HUDEP-2 (cell line): Measurements from ENCODE around the gene SEMA3E.
"Not testable (repeated sequence)": the region's sequence is repeated elsewhere in the genome, so short reads cannot be mapped to it uniquely, and the experiment has no call there.

Experiments used
- DNase-seq, 76 experiments: peaks; one replicate each; lab custom pipeline; 2025; ENCODE audit not compliant: unreplicated experiment in 76 of 76; lab: John Stamatoyannopoulos, UW

The SEMA3E gene

DNA sequence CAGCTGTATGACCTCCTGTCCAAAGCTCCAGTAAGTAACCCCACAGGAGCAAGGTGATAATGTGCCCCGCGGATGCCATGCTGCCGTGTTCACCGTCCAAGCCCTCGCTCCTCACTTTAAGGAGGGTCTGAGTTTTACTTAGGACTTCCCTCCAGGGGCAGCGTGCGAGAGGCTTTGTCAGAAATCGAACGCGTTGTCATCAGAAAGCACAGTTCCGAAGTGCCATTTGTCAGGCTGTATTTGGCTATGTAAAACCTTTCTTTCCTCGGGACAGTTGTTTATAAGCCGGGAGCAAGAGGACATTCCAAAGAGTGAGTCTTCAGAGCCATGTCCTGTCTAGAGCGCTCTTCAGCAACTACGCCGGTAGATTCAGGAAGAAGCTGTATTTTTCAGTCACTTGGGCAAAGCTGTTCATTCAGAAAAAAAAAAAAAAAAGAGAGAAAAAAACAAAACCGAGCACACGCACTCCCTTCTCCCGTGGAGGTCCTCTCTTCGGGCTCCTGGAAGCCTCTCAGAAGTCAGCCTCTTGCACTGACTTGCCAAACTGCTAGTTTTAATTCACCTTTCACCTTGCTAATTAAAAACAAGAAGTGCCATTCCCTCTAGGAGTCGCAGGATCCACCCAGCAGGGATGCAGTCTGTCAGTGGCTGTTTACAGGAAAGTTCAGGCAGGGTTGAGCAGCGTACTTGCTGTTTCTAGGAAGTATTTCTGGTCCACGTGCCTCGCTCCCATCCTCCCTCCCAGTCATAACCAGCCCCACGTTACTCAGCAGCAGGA is at the start of gene SEMA3E:
Gene SEMA3E, minus strand, starts transcription at position 676 of the 778 bp plus-strand sequence.
- DNase-seq, result peak in 12 of 76 experiments; percentile 7 to 51 (median 26)

DNA sequence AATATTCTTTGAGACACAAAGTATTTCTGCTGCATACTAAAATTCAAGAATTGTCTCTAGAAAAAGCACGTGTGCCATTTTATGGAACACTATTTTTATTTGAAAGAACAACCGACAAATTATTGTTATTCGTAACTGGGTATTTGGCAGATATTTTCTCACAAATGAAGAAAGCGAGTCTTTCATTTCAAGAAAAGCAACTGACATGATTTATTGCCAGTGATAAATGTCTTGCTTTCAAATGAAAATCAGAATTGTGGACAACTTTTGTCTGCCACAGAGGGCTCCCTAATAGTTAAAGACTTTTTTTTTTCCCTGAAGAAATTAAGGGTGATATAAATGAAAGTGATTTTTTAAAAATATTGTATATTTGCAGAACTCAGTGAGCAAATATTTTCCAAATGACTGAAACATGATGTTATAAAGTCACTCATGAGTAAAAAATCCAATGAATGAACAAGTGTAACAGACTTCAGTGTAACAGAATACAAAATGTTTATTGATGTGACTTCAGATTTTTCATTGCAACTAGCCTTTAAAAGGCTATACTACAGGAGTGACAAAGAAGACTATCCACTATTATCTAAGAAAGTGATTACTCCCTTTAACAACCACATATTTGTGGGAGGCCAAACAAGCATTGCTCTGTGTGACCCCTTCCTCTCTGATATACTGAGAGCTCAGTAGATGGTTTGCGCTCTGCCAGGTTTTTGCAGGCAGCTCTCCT is 49.0 kb upstream of the SEMA3E start:
- no peak for DNase-seq

DNA sequence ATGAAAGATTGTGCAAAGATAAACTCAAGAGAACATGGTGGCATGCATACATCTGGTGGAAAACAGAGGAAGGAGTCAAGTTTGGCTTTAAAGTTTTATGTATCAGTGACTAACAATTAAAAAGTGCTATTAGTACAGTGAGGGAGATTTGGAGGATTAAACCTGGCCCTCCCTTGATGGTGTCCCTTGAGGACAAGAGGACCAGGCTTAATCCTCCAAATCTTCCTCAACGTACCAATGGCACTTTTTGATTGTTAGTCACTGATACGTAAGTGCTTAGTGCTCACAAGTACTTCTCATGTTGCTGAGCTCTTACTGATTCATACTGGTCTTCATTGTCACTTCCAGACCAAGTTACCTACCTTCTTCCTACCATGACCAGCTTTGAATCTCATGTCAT is 47.2 kb upstream of the SEMA3E start:
- DNase-seq, result no peak

DNA sequence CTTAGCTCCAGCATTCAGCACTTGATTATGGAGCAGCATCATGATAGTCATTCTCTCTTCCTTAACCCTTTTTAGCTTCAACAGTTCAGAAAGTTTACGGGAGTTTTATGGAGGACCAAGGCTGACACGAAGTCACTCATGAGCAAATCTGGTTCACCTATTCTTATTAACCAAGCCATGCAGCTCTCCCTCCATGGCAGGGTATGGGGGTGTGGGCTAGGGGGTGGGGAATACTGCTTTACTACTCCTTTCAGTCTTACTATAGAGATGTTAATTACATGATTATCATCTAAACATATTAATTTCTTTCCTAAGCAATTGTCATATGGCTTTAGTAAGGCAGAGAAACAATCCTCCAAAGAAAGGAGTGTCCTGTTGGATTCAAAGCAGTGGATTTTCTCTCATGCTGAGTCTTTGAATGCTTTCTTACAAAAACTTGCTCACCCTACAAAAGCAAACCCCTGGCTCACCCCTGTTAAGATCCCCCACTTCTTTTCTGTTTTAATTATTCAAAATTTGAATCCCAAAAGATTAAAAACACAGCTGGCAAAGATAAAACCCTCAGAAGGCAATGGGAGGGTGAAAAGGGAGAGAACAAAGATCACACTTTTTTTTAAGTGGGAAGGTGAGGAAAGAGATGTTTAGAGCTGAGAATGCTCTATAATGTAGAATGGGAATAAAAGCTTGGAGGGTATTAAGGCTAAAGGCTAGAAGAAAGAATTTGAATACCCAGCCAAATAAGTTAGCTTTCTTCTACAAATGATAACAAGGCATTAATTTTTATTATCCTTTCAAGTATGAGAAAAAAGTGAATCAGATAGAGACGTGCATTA is 46.4 kb upstream of the SEMA3E start:
- no peak for DNase-seq

DNA sequence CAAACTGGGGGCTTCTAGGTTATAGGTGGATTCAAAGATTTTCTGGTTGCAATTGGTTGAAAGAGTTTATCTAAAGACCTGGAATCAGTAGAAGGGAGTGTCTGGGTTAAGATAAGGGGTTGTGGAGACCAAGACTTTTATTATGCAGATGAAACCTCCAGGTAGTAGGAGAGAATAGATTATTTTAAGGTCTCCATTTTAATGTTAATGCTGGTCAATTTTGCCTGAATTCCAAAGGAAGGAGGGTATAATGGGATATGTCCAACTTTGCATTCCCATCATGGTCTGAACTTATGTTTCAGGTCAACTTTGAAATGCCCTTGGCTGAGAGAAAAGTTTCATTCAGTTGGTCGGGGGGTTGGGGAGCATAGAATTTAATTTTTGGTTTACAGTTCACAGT is 44.3 kb upstream of the SEMA3E start:
- DNase-seq, result no peak

DNA sequence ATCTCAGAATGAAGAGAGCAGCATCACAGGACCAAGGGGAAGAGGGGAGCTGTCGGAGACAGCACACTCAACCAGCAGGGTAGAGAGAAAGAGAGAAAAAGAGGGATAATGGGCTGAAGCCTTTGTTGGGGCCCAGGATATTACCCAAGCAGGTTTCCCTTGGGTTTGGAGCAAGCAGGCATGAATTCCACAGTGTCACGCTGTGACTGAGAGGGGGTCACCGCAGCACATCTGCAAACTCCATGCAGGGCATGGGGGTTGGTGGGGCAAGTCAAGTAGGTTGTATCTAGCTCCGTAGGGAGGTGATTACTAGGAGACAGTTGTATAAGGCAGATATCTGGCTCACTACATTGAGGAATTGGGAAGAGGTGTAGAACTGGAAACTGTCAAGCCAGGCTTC is 42.2 kb upstream of the SEMA3E start:
- DNase-seq, result no peak

DNA sequence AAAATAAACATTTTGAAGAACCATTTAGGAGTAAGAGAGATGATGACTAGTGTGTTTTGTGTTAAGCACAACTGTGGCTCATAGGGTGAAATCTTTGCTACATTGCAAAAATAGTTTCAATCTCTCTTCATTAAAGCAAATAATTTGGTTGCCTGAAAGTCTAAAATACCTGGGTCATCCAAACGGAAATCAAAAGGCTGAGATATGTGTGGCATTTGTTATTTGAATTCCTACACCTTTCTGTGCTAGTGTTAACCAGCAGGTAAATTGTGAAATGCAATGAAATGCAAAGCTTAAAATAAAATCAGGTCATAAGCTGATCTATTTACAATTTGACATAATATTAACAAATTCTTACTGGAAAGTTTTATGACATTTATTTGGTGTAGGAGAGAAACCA is 40.9 kb upstream of the SEMA3E start:
- DNase-seq, result no peak

DNA sequence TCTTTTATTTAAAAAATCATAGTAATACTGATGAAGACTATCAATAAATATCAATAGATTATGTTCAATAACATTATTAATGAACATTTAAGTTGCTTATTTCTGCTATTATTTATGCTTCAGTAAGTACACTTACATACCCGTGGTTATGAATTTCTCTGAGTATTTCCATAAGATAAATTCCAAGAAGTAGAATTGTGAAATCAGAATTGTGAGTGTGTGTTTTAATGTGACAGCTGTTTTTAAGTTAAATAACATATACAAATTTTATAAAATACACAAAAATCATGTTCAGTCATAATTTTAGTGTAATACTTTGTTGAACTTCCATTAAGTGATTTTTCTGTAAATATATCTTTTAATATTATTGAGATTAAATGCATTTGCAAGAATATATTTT is 37.5 kb upstream of the SEMA3E start:
- no peak for DNase-seq

DNA sequence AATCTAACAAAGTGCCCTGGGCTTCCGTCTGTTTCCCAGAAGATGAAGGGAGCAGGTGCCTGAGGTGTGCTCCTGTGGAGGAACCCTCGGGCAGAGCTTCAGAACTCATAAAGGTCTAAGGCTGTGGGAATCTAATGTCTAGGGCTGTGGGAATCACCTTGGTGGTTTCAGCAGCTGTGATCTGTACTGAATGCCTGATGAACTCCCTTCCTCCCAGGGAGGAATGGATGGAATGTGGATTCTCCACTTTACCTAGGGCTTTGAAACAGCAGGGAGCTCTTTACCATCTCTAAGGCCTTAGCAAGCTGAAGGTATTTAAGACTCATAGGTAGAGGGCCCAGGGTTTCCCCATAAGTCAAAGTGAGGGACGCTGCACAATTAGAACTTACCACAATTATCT is 36.0 kb upstream of the SEMA3E start:
- DNase-seq, result no peak

DNA sequence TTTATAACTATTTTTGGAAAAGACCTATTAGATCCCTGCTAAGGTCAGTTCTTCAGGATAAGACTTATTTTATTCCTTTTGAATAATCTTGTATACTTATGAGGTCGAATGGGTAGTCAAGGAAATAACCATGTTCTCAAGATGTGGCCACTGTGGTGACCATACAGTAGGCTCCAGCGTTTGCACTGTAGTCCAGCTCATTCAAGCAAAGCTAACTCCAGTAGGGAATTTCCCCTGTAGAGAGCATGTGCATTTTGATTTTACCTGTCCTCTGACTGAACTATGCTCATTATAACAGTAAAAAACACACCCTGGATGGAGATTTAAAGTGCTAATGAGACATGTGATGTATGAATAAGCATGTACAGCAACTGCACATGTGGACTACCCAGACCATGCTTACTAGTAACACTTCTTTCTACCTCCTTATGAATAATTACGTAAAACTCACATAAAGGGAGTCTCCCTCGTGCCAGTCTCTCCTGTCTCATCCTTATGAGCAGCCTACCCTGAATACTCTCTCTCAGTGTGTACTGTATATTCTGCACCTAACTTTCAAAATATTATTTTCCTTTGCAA is 32.4 kb upstream of the SEMA3E start:
- DNase-seq, result no peak

DNA sequence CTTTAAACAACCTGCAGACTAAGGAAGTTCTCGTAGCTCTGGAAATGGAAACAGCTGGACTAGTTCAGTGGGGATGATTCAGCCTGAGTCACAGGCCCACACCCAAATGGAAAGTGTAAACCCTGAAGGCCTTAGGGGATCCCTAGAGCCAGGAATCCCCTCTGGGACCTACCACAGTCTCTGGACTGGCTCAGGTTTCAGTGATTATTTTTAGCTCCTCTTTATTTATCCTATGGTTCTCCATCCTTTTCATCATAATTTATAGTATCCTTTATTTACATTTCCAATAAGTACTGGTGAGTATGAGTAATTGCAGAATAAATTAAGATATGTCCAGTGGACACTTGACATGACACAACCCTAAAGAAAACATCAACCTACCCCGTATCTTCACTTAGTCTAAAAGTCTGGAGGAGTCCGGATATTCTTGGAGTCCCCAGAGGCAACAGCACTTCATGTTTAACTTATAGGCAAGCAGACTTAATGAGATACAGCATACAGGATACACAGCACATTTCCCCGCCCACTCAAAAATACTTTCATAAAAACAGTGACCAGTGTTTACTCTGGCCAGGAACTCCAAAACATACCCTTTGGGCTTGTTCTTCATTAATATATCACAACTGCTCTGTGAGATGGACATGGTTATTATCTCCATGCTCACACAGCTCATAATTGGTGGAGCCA is 28.4 kb upstream of the SEMA3E start:
- DNase-seq, result peak in 9 of 76 experiments; percentile 2 to 56 (median 16)

DNA sequence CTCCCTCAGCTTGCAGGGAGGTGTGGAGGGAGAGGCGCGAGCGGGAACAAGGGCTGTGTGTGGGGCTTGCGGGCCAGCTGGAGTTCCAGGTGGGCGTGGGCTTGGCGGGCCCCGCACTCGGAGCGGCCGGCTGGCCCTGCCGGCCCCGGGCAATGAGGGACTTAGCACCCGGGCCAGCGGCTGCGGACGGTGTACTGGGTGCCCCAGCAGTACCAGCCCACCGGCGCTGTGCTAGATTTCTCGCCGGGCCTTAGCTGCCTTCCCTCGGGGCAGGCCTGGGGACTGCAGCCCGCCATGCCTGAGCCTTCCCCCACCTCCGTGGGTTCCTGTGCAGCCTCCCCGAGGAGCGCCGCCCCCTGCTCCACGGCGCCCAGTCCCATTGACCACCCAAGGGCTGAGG is 24.4 kb upstream of the SEMA3E start:
- not testable (repeated sequence) for DNase-seq

DNA sequence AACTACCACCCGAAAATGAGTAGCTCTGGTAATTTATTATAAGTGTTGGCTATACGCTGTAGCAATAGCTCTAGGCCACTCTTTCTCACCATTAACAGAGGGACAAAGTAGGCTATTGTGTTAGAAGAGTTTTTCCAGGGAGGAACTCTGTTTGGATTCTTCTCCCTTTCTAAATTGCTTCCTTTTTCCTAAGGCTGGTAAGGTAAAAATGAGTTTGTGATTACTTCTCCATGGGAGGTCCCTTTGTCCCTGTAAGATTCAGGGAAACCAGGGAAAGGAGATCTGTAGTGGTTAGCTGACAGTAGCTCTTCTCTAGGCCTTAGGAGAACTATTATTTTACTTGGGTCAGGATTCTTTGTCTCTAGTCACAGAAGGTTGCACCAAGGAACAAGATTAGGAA is 23.2 kb upstream of the SEMA3E start:
- no peak for DNase-seq

DNA sequence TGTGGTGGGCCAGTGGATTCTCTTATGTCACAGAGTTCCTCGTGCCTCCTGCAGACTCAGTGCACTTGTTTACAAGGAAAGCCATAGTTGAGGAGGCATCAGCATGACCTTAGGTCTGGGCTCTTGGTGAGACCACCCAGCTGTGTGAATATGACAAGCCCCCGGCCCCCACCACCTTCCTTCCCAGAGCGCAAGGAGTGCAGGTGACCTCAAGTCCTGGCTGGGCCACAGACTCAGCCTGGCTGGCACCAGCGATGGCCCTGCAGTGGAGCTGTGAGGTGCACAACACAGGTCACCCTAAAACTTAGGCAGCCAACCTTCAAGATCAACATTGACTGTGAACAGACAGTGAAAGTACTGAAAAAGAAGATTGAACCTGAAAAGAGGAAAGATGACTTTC is 14.2 kb upstream of the SEMA3E start:
- DNase-seq, result no peak

DNA sequence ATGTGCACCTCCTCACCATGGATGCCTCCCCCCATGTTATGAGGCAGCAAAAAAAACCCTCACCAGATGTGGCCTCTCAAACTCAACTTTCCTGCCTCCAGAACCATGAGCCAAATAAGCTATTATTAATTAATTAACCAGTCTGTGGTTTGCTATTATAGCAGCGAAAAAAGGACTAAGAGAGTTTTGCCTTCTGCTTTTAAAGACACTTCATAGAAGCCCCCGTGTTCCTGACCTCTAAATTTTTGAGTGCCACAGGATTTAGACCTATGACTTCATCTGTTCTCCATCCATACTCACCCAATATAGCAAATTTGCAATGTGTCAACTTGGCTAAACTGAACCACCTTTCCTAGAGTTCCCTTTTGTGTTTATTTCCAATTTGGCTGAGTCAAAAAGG is 9.2 kb upstream of the SEMA3E start:
- no peak for DNase-seq

DNA sequence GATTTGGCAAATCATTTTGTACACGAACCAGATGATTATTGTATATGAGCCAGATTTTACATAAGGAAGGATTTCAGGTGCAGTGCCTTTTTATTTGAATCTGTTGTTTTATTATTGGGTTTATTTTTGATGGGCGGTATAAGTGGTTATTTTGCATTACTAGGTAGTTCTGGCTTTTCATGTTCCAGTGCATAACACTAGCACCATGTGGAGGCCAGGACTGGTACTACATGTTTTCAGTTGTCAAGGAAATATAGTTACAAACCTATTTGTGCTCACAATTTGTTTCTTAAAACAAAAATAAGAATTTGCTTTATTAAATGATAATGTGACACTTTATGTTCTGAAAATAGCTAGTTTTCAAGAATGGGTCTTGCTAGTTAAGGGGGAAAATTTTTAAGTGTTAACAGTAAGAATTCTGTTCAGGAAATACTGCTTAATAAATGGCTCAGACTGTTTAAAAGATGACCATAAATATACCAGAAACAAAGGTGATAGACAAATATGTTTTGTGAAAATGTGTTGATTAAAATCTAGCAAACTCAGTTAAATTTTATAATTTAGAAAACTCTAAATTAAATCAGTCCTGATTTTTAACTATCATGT is 7.1 kb upstream of the SEMA3E start:
- DNase-seq, result peak in 13 of 76 experiments; percentile 2 to 46 (median 28)

DNA sequence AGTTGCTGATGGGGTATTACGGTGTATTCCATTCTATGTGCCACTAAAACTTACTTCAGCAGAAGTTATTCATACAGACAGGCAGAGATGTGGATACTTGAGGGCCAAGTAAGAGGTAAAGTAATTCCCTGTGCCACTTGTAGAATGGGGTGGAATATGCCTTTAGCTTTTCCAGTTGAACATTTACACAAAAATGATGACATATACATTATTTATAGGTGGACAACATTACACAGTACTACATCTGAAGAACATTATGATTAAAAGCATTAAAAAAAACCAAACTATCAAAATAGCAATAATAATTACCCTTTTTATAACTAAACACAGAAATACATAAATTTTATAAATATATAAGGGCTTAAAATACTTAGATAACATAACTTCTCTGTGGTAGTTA is 3.5 kb upstream of the SEMA3E start:
- DNase-seq, result no peak

DNA sequence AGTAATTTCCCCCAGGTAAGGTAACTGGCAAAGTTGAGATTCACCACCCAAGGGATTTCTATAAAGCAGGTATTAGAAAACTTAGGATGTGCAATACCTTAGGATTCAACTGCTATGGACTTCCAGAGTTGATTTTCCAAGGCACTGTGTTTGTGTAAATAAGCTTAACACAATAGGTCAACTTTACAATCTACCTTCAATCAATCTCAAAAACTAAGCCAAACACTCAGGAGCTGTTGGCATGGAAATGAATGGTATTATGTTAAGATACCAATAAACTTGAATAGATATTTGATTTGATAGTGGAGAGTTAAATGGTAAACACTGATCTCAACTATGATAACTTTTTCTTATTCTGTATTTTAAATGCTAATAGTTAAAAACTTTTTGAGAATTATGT is 762 bp upstream of the SEMA3E start:
- no peak for DNase-seq

DNA sequence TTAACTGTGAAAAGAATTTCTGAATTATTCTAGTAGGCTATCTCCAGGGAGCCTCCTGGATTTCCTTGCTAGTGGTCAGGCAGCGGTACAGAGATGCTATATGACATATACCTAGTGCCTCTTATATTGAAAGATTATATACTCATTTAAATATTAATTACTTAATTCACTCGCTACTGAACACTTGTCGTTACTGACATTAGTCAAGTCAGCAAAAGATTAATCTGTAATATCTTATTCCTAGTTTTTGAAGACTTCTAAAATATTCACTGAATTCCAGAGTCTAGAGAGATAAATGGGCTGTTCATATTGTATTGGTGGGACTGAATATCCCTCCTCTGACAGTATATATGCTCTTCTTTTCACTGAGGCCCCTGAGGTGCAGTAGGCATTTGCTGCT is 2.9 kb downstream of the SEMA3E start:
- DNase-seq, result no peak

DNA sequence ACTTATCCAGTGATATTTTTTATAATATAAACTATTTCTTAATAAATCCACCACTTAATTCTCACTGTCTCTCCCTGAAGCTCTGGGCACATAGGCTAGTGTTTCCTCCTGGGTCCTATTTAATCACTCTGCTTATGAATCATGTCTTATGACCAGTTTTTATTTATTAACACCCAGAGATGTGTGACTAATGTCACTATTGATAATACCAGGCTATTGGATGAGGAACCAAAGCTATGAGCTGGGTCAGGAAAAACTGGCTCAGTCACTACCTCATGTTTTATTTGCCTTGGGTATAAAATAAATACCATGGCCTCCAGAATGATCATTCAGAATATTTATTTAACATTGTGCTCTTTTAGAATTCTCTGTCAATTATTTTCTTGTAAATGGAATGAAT is 5.2 kb downstream of the SEMA3E start:
- no peak for DNase-seq
